HG02981 (cell line): ENCODE data around the gene ACTN3.
"Not testable (repeated sequence)": the region's sequence is repeated elsewhere in the genome, so short reads cannot be mapped to it uniquely, and the experiment has no call there.

ENCODE experiments used
- ATAC-seq: cut with Tn5 transposase; IDR thresholded peaks from one replicate; pipeline ENCODE4 v1.9.1; 2021; ENCODE audit warnings: mild to moderate bottlenecking, moderate library complexity; ENCODE audit not compliant: unreplicated experiment

The ACTN3 gene

GRCh38 chr11:66546368-66546965 is at the start of gene ACTN3:
ACTN3 (plus strand) TSS chr11:66546903; CDS start chr11:66546938, 35 bp downstream.
- ATAC-seq, result no peak

- no peak for ATAC-seq
These were observed 49.5 kb upstream of the ACTN3 start for GRCh38 chr11:66497206-66497605.

- ATAC-seq, result no peak
These were observed 48.2 kb upstream of the ACTN3 start for GRCh38 chr11:66498506-66498905.

GRCh38 chr11:66505276-66505816 is 41.4 kb upstream of the ACTN3 start:
- ATAC-seq, result no peak

GRCh38 chr11:66509131-66509561 is 37.6 kb upstream of the ACTN3 start:
- no peak for ATAC-seq

GRCh38 chr11:66510271-66510989 is 36.3 kb upstream of the ACTN3 start, which contains the start of gene BBS1:
BBS1 (plus strand) TSS chr11:66510635; CDS start chr11:66510660, 25 bp downstream.
- peak; percentile 79 for ATAC-seq

- ATAC-seq, result no peak
These were observed 35.7 kb upstream of the ACTN3 start for GRCh38 chr11:66510990-66511339.

- ATAC-seq, result no peak
These were observed 23.1 kb upstream of the ACTN3 start for GRCh38 chr11:66523611-66524010.

- no peak for ATAC-seq
These were observed 22.2 kb upstream of the ACTN3 start for GRCh38 chr11:66524304-66525040.

GRCh38 chr11:66529069-66529468 is 17.6 kb upstream of the ACTN3 start:
- no peak for ATAC-seq

- no peak for ATAC-seq
These were observed 17.0 kb upstream of the ACTN3 start for GRCh38 chr11:66529655-66530054.

GRCh38 chr11:66530927-66531709 is 15.6 kb upstream of the ACTN3 start:
- ATAC-seq, result no peak

- ATAC-seq, result no peak
These were observed 14.9 kb upstream of the ACTN3 start for GRCh38 chr11:66531841-66532240.

GRCh38 chr11:66532784-66533183 is 13.9 kb upstream of the ACTN3 start:
- no peak for ATAC-seq

- no peak for ATAC-seq
These were observed 7.4 kb upstream of the ACTN3 start for GRCh38 chr11:66539170-66539869.

GRCh38 chr11:66539870-66540213 is 6.9 kb upstream of the ACTN3 start:
- ATAC-seq, result no peak

- not testable (repeated sequence) for ATAC-seq
These were observed 6.1 kb upstream of the ACTN3 start for GRCh38 chr11:66540598-66540997.

GRCh38 chr11:66541892-66542291 is 4.8 kb upstream of the ACTN3 start:
- no peak for ATAC-seq

- ATAC-seq, result no peak
These were observed 4.3 kb upstream of the ACTN3 start for GRCh38 chr11:66542362-66542761.
